Measurements from ENCODE around the gene BST1.

The BST1 gene

DNA sequence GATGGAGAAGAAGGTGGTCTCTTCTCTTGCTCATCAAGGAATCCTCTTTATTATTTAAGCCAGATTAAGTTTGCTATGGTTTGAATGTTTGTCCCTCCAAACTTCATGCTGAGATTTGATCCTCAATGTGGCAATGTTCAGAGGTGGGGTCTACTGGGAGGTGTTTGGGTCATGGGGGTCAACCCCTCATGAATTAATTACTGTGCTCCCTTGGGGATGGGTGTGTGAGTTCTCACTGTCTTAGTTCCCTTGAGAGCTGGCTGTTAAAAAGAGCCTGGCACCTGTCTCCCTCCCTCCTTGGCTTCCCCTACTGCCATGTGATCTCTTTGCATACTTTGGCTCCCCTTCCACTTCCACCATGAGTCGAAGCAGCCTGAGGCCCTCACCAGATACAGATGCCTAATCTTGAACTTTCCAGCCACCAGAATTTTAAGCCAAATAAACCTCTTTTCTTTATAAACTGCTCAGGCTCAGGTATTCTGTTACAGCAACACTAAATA, 39.3 kb downstream of the BST1 start:
- Histone ChIP-seq H3K27ac (ENCODE audit: low read depth in 2 of 2, low read length in 2 of 2) (no peak overlapping the region), H3K9me3 (ENCODE audit: control insufficient read depth in 2 of 2, low read length in 2 of 2) (no peaks in the 10 kb centered on the region), H3K4me1 (ENCODE audit: control insufficient read depth in 2 of 2, insufficient read depth in 2 of 2, low read length in 2 of 2) (no peaks in the 10 kb centered on the region), H3K4me3 (ENCODE audit: low read length in 2 of 2) (no peak overlapping the region), H3K27me3 (ENCODE audit: control insufficient read depth in 2 of 2, insufficient read depth in 2 of 2, low read length in 2 of 2) (no peaks in the 10 kb centered on the region), H3K9ac (ENCODE audit: low read depth in 1 of 2, low read length in 2 of 2) (no peak overlapping the region), H3K36me3 (ENCODE audit: control insufficient read depth in 2 of 2, insufficient read depth in 2 of 2, low read length in 2 of 2) (no peaks in the 10 kb centered on the region)

GRCh38 chr4:15742637-15743036, 39.8 kb downstream of the BST1 start:
- Histone ChIP-seq H3K27ac (ENCODE audit: low read depth in 2 of 2, low read length in 2 of 2) (no peak overlapping the region), H3K4me3 (ENCODE audit: low read length in 2 of 2) (no peak overlapping the region), H3K36me3 (ENCODE audit: control insufficient read depth in 2 of 2, insufficient read depth in 2 of 2, low read length in 2 of 2) (no peaks in the 10 kb centered on the region), H3K4me1 (ENCODE audit: control insufficient read depth in 2 of 2, insufficient read depth in 2 of 2, low read length in 2 of 2) (no peaks in the 10 kb centered on the region), H3K9ac (ENCODE audit: low read depth in 1 of 2, low read length in 2 of 2) (no peak overlapping the region), H3K9me3 (ENCODE audit: control insufficient read depth in 2 of 2, low read length in 2 of 2) (no peaks in the 10 kb centered on the region), H3K27me3 (ENCODE audit: control insufficient read depth in 2 of 2, insufficient read depth in 2 of 2, low read length in 2 of 2) (no peaks in the 10 kb centered on the region)

DNA sequence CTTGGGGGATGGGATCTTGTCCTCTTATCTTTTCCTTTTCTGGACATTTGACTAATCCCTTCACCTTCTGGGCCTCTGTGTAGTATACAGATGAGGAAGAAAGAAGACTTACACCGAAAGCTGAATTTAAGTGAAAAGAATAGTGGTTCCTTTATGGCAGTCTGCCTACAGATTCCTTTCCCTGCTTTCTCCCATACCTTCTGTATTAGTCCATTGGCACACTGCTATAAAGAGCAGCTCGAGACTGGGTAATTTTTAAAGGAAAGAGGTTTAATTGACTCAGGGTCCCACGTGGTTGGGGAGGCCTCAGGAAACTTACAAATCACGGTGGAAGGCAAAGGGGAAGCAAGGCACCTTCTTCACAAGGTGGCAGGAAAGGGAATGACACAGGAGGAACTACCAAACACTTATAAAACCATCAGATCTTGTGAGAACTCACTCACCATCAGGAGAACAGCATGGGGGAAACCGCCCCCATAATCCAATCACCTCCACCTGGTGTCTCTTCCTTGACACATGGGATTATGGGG, 41.2 kb downstream of the BST1 start:
- Histone ChIP-seq H3K27me3 (ENCODE audit: control insufficient read depth in 2 of 2, insufficient read depth in 2 of 2, low read length in 2 of 2) (no peaks in the 10 kb centered on the region), H3K36me3 (ENCODE audit: control insufficient read depth in 2 of 2, insufficient read depth in 2 of 2, low read length in 2 of 2) (no peaks in the 10 kb centered on the region), H3K9me3 (ENCODE audit: control insufficient read depth in 2 of 2, low read length in 2 of 2) (no peaks in the 10 kb centered on the region), H3K4me3 (ENCODE audit: low read length in 2 of 2) (no peak overlapping the region), H3K9ac (ENCODE audit: low read depth in 1 of 2, low read length in 2 of 2) (no peak overlapping the region), H3K27ac (ENCODE audit: low read depth in 2 of 2, low read length in 2 of 2) (no peak overlapping the region), H3K4me1 (ENCODE audit: control insufficient read depth in 2 of 2, insufficient read depth in 2 of 2, low read length in 2 of 2) (no peaks in the 10 kb centered on the region)

- Histone ChIP-seq H3K9ac (ENCODE audit: low read depth in 1 of 2, low read length in 2 of 2) (no peak overlapping the region), H3K9me3 (ENCODE audit: control insufficient read depth in 2 of 2, low read length in 2 of 2) (no peaks in the 10 kb centered on the region), H3K4me1 (ENCODE audit: control insufficient read depth in 2 of 2, insufficient read depth in 2 of 2, low read length in 2 of 2) (no peaks in the 10 kb centered on the region), H3K4me3 (ENCODE audit: low read length in 2 of 2) (no peak overlapping the region), H3K27me3 (ENCODE audit: control insufficient read depth in 2 of 2, insufficient read depth in 2 of 2, low read length in 2 of 2) (no peaks in the 10 kb centered on the region), H3K27ac (ENCODE audit: low read depth in 2 of 2, low read length in 2 of 2) (no peak overlapping the region), H3K36me3 (ENCODE audit: control insufficient read depth in 2 of 2, insufficient read depth in 2 of 2, low read length in 2 of 2) (no peaks in the 10 kb centered on the region)
Measured at GRCh38 chr4:15746110-15746509, 43.2 kb downstream of the BST1 start.

GRCh38 chr4:15749001-15749400, 46.1 kb downstream of the BST1 start:
- H3K9me3 ChIP-seq (ENCODE audit: control insufficient read depth in 2 of 2, low read length in 2 of 2) = no peaks in the 10 kb centered on the region
- no peaks in the 10 kb centered on the region for H3K4me1 ChIP-seq (ENCODE audit: control insufficient read depth in 2 of 2, insufficient read depth in 2 of 2, low read length in 2 of 2)
- H3K27ac ChIP-seq (ENCODE audit: low read depth in 2 of 2, low read length in 2 of 2) = no peak overlapping the region
- no peaks in the 10 kb centered on the region for H3K27me3 ChIP-seq (ENCODE audit: control insufficient read depth in 2 of 2, insufficient read depth in 2 of 2, low read length in 2 of 2)
- H3K36me3 ChIP-seq (ENCODE audit: control insufficient read depth in 2 of 2, insufficient read depth in 2 of 2, low read length in 2 of 2) = no peaks in the 10 kb centered on the region
- no peak overlapping the region for H3K4me3 ChIP-seq (ENCODE audit: low read length in 2 of 2)
- H3K9ac ChIP-seq (ENCODE audit: low read depth in 1 of 2, low read length in 2 of 2) = no peak overlapping the region

DNA sequence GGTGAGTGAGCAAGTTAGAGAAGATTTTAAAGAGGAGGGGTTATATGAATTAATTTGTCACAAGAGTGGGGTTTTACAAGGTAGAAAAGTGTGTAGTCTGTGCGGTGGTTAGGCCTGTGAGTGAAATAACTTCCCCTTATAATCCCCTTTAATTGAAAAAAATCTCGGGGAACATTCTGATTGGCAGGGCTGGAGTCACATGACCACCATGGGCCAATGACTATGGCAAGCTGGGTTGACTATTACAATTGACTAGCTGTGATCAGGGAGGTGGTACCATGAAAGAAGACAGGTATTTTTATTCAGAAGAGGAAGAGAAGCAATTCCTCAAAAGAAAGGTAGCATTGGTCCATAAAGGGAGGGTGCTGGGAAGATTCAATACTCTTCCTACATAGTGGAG, 48.3 kb downstream of the BST1 start:
- no peaks in the 10 kb centered on the region for H3K4me1 ChIP-seq (ENCODE audit: control insufficient read depth in 2 of 2, insufficient read depth in 2 of 2, low read length in 2 of 2)
- no peaks in the 10 kb centered on the region for H3K36me3 ChIP-seq (ENCODE audit: control insufficient read depth in 2 of 2, insufficient read depth in 2 of 2, low read length in 2 of 2)
- H3K9ac ChIP-seq (ENCODE audit: low read depth in 1 of 2, low read length in 2 of 2) = no peak overlapping the region
- H3K9me3 ChIP-seq (ENCODE audit: control insufficient read depth in 2 of 2, low read length in 2 of 2) = no peaks in the 10 kb centered on the region
- H3K27me3 ChIP-seq (ENCODE audit: control insufficient read depth in 2 of 2, insufficient read depth in 2 of 2, low read length in 2 of 2) = no peaks in the 10 kb centered on the region
- no peak overlapping the region for H3K4me3 ChIP-seq (ENCODE audit: low read length in 2 of 2)
- no peak overlapping the region for H3K27ac ChIP-seq (ENCODE audit: low read depth in 2 of 2, low read length in 2 of 2)

- no peak overlapping the region for H3K27ac ChIP-seq (ENCODE audit: low read depth in 2 of 2, low read length in 2 of 2)
- H3K4me3 ChIP-seq (ENCODE audit: low read length in 2 of 2) = no peak overlapping the region
- H3K4me1 ChIP-seq (ENCODE audit: control insufficient read depth in 2 of 2, insufficient read depth in 2 of 2, low read length in 2 of 2) = no peaks in the 10 kb centered on the region
- no peaks in the 10 kb centered on the region for H3K27me3 ChIP-seq (ENCODE audit: control insufficient read depth in 2 of 2, insufficient read depth in 2 of 2, low read length in 2 of 2)
- no peaks in the 10 kb centered on the region for H3K36me3 ChIP-seq (ENCODE audit: control insufficient read depth in 2 of 2, insufficient read depth in 2 of 2, low read length in 2 of 2)
- no peak overlapping the region for H3K9ac ChIP-seq (ENCODE audit: low read depth in 1 of 2, low read length in 2 of 2)
- H3K9me3 ChIP-seq (ENCODE audit: control insufficient read depth in 2 of 2, low read length in 2 of 2) = no peaks in the 10 kb centered on the region
Measured at GRCh38 chr4:15753081-15753480, 50.2 kb downstream of the BST1 start.

GRCh38 chr4:15753786-15754185, 50.9 kb downstream of the BST1 start:
- Histone ChIP-seq H3K27ac (ENCODE audit: low read depth in 2 of 2, low read length in 2 of 2) (no peak overlapping the region), H3K36me3 (ENCODE audit: control insufficient read depth in 2 of 2, insufficient read depth in 2 of 2, low read length in 2 of 2) (no peaks in the 10 kb centered on the region), H3K27me3 (ENCODE audit: control insufficient read depth in 2 of 2, insufficient read depth in 2 of 2, low read length in 2 of 2) (no peaks in the 10 kb centered on the region), H3K4me3 (ENCODE audit: low read length in 2 of 2) (no peak overlapping the region), H3K9me3 (ENCODE audit: control insufficient read depth in 2 of 2, low read length in 2 of 2) (no peaks in the 10 kb centered on the region), H3K4me1 (ENCODE audit: control insufficient read depth in 2 of 2, insufficient read depth in 2 of 2, low read length in 2 of 2) (no peaks in the 10 kb centered on the region), H3K9ac (ENCODE audit: low read depth in 1 of 2, low read length in 2 of 2) (no peak overlapping the region)

- H3K27ac ChIP-seq (ENCODE audit: low read depth in 2 of 2, low read length in 2 of 2) = no peak overlapping the region
Measured at GRCh38 chr4:15754323-15754722, 51.5 kb downstream of the BST1 start.

GRCh38 chr4:15755321-15756155, 52.7 kb downstream of the BST1 start:
- Histone ChIP-seq H3K36me3 (ENCODE audit: control insufficient read depth in 2 of 2, insufficient read depth in 2 of 2, low read length in 2 of 2) (no peaks in the 10 kb centered on the region), H3K4me1 (ENCODE audit: control insufficient read depth in 2 of 2, insufficient read depth in 2 of 2, low read length in 2 of 2) (no peaks in the 10 kb centered on the region), H3K9ac (ENCODE audit: low read depth in 1 of 2, low read length in 2 of 2) (no peak overlapping the region), H3K9me3 (ENCODE audit: control insufficient read depth in 2 of 2, low read length in 2 of 2) (no peaks in the 10 kb centered on the region), H3K27me3 (ENCODE audit: control insufficient read depth in 2 of 2, insufficient read depth in 2 of 2, low read length in 2 of 2) (no peaks in the 10 kb centered on the region), H3K4me3 (ENCODE audit: low read length in 2 of 2) (peak overlapping the region in 1 of 2 donors; percentile 51), H3K27ac (ENCODE audit: low read depth in 2 of 2, low read length in 2 of 2) (no peak overlapping the region)

More at GRCh38 chr4:15754323-15754722, 51.5 kb downstream of the BST1 start:
- Histone ChIP-seq H3K4me3 (ENCODE audit: low read length in 2 of 2) (no peak overlapping the region), H3K4me1 (ENCODE audit: control insufficient read depth in 2 of 2, insufficient read depth in 2 of 2, low read length in 2 of 2) (no peaks in the 10 kb centered on the region), H3K27me3 (ENCODE audit: control insufficient read depth in 2 of 2, insufficient read depth in 2 of 2, low read length in 2 of 2) (no peaks in the 10 kb centered on the region), H3K9me3 (ENCODE audit: control insufficient read depth in 2 of 2, low read length in 2 of 2) (no peaks in the 10 kb centered on the region), H3K9ac (ENCODE audit: low read depth in 1 of 2, low read length in 2 of 2) (no peak overlapping the region), H3K36me3 (ENCODE audit: control insufficient read depth in 2 of 2, insufficient read depth in 2 of 2, low read length in 2 of 2) (no peaks in the 10 kb centered on the region)
